Tibial nerve (tissue), 4 donors: ENCODE results near the gene MCC. TPM values are rescaled to one million over a fixed set of nuclear protein-coding genes. Genes with fewer than 3 reads are reported as not detected.

ENCODE experiments used
- DNase-seq, 2 donors: peaks; one replicate each; pipeline ENCODE4 v3.0.0-alpha.2; 2019; ENCODE audit warnings: low spot score in 2 of 2
- H3K27ac ChIP-seq, 4 donors: fragments of 200-600 bp; sonication (generic) in 3 of 4; one replicate each; pipeline ENCODE4 v1.5.1; 2017 to 2019; ENCODE audit warnings: mild to moderate bottlenecking in 1 of 4
- H3K27me3 ChIP-seq, 2 donors: fragments of 200-600 bp; sonication (generic) in 1 of 2; one replicate each; pipeline versions ENCODE4 v1.5.1 to v1.6.0; 2017 to 2019
- H3K36me3 ChIP-seq, 3 donors: fragments of 200-600 bp; sonication (generic); one replicate each; pipeline ENCODE4 v1.5.1; 2018 to 2019
- H3K4me1 ChIP-seq, 4 donors: fragments of 200-600 bp; sonication (generic) in 3 of 4; one replicate each; pipeline ENCODE4 v1.5.1; 2017 to 2019
- H3K4me3 ChIP-seq, 4 donors: fragments of 200-600 bp; sonication (generic) in 3 of 4; one replicate each; pipeline ENCODE4 v1.5.1; 2017 to 2019; ENCODE audit warnings: mild to moderate bottlenecking in 1 of 4, moderate library complexity in 1 of 4
- H3K9me3 ChIP-seq, 4 donors: fragments of 200-600 bp; sonication (generic) in 3 of 4; one replicate each; pipeline ENCODE4 v1.5.1; 2017 to 2019
- EP300 ChIP-seq, 2 donors: sonication (generic); formaldehyde crosslinking; IDR thresholded peaks; one replicate each; pipeline ENCODE4 v1.6.1; 2017; ENCODE audit warnings: antibody characterized with exemption in 2 of 2, mild to moderate bottlenecking in 1 of 2
- POLR2A ChIP-seq, 2 donors: fragments of 450-650 bp; IDR thresholded peaks; one replicate each; pipeline ENCODE4 v1.6.1; 2017; ENCODE audit warnings: antibody characterized with exemption in 2 of 2, mild to moderate bottlenecking in 2 of 2, moderate library complexity in 2 of 2
- WGBS, 2 donors: methylation state at CpG; one replicate each; pipeline ENCODE4 v1.1.5; 2018; 5-methylcytosine and 5-hydroxymethylcytosine counted together
- total RNA-seq, 4 donors: library from RNA; depleted of rRNA; stranded (reverse); fragments of >200 nt; gene quantifications; one replicate each; pipeline ENCODE4 v1.1.0, GENCODE V29; 2016
- TF ChIP-seq, protein P1 (sequence below), 5 experiments: fragments of 200-600 bp in 3 of 5; fragments of 450-650 bp in 2 of 5; sonication (generic) in 3 of 5; IDR thresholded peaks; one replicate each; pipeline ENCODE4 v1.5.1; 2016 to 2019; ENCODE audit warnings: antibody characterized with exemption in 5 of 5, mild to moderate bottlenecking in 3 of 5, moderate library complexity in 2 of 5

MCC gene
- total RNA-seq, 4 donors from 2014 or later = 55.5 to 122 (median 80.9) TPM

DNA sequence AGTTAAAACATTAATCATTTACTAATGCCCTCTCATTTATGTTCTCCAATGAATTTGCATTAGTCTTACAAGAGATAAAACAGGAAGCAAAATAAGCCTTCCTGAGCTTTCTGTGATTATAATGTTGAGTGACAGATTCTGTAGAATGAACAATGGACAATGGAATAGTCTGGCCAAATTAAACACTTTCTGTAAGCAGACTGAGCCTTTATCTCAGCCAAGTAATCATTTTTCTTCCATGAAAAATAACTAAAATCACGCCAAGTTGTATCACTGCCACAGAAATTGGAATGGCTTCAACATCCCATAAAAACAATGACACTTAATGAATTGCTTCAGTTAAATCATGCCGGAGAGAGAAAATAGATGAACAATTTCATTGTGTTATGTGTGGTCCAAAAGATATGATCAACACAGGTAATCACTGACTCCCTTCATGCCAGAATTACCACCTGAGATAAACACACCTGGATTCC, 116.5 kb downstream of the MCC start:
- TF ChIP-seq, protein P1, sequence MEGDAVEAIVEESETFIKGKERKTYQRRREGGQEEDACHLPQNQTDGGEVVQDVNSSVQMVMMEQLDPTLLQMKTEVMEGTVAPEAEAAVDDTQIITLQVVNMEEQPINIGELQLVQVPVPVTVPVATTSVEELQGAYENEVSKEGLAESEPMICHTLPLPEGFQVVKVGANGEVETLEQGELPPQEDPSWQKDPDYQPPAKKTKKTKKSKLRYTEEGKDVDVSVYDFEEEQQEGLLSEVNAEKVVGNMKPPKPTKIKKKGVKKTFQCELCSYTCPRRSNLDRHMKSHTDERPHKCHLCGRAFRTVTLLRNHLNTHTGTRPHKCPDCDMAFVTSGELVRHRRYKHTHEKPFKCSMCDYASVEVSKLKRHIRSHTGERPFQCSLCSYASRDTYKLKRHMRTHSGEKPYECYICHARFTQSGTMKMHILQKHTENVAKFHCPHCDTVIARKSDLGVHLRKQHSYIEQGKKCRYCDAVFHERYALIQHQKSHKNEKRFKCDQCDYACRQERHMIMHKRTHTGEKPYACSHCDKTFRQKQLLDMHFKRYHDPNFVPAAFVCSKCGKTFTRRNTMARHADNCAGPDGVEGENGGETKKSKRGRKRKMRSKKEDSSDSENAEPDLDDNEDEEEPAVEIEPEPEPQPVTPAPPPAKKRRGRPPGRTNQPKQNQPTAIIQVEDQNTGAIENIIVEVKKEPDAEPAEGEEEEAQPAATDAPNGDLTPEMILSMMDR (IDR thresholded peaks at IDR 0.05) = no peak
- TF ChIP-seq POLR2A (IDR thresholded peaks at IDR 0.05) (no peak), EP300 (IDR thresholded peaks at IDR 0.05) (no peak)
- no peaks in the 10 kb centered on the region for H3K9me3 ChIP-seq
- no peaks in the 10 kb centered on the region for H3K36me3 ChIP-seq
- peak overlapping the region in 1 of 4 donors; percentile 35 for H3K27ac ChIP-seq
- peaks cover 0 to 10% (median 0%) of the 10 kb centered on the region in 4 donors for H3K4me1 ChIP-seq
- no peak overlapping the region for H3K4me3 ChIP-seq
- DNase-seq = no peak
- H3K27me3 ChIP-seq = no peaks in the 10 kb centered on the region
- WGBS, 2 donors = 13 to 15% methylated on average over 2 of the region's 2 CpGs

- no peak for DNase-seq
- WGBS, 2 donors = 76 to 94% methylated on average over 1 of the region's 1 CpG
- H3K9me3 ChIP-seq = peaks cover 0 to 16% (median 0%) of the 10 kb centered on the region in 4 donors
- H3K4me3 ChIP-seq = no peak overlapping the region
- TF ChIP-seq, protein P1 (IDR thresholded peaks at IDR 0.05) = no peak
- no peak for TF ChIP-seq POLR2A (IDR thresholded peaks at IDR 0.05)
- H3K27me3 ChIP-seq = no peaks in the 10 kb centered on the region
- peaks cover 0 to 10% (median 0%) of the 10 kb centered on the region in 4 donors for H3K4me1 ChIP-seq
- H3K27ac ChIP-seq = no peak overlapping the region
- peaks cover 0 to 8% (median 0%) of the 10 kb centered on the region in 3 donors for H3K36me3 ChIP-seq
Observed at GRCh38 chr5:113367586-113367985, 120.7 kb downstream of the MCC start.

GRCh38 chr5:113364466-113364865, 123.8 kb downstream of the MCC start:
- WGBS, 2 donors = 89 to 100% methylated on average over 1 of the region's 1 CpG
- Histone ChIP-seq H3K4me1 (no peaks in the 10 kb centered on the region), H3K27ac (no peak overlapping the region), H3K9me3 (peaks cover 0 to 16% (median 0%) of the 10 kb centered on the region in 4 donors), H3K27me3 (no peaks in the 10 kb centered on the region), H3K36me3 (peaks cover 0 to 8% (median 0%) of the 10 kb centered on the region in 3 donors), H3K4me3 (no peak overlapping the region)
- DNase-seq = no peak
- TF ChIP-seq POLR2A (IDR thresholded peaks at IDR 0.05) (no peak), EP300 (IDR thresholded peaks at IDR 0.05) (no peak)
- TF ChIP-seq, protein P1 (IDR thresholded peaks at IDR 0.05) = no peak

GRCh38 chr5:113361701-113362100, 126.6 kb downstream of the MCC start:
- peaks cover 0 to 8% (median 0%) of the 10 kb centered on the region in 3 donors for H3K36me3 ChIP-seq
- WGBS, 2 donors = 97 to 100% methylated on average over 1 of the region's 1 CpG
- peaks cover 0 to 16% (median 0%) of the 10 kb centered on the region in 4 donors for H3K9me3 ChIP-seq
- no peaks in the 10 kb centered on the region for H3K27me3 ChIP-seq
- TF ChIP-seq, protein P1 (IDR thresholded peaks at IDR 0.05) = no peak
- TF ChIP-seq POLR2A (IDR thresholded peaks at IDR 0.05) = no peak
- no peak for TF ChIP-seq EP300 (IDR thresholded peaks at IDR 0.05)
- DNase-seq = no peak
- H3K27ac ChIP-seq = no peak overlapping the region
- peaks cover 0 to 12% (median 5%) of the 10 kb centered on the region in 4 donors for H3K4me1 ChIP-seq
- no peak overlapping the region for H3K4me3 ChIP-seq

- Histone ChIP-seq H3K4me1 (peaks cover 0 to 12% (median 5%) of the 10 kb centered on the region in 4 donors), H3K9me3 (peaks cover 0 to 3% (median 0%) of the 10 kb centered on the region in 4 donors), H3K27ac (no peak overlapping the region), H3K27me3 (no peaks in the 10 kb centered on the region), H3K36me3 (peaks cover 0 to 2% (median 0%) of the 10 kb centered on the region in 3 donors), H3K4me3 (no peak overlapping the region)
- DNase-seq = no peak
- TF ChIP-seq POLR2A (IDR thresholded peaks at IDR 0.05) (no peak), EP300 (IDR thresholded peaks at IDR 0.05) (no peak)
- TF ChIP-seq, protein P1 (IDR thresholded peaks at IDR 0.05) = no peak
Observed at GRCh38 chr5:113359419-113359818, 128.8 kb downstream of the MCC start.
